C1 segment of cervical spinal cord (tissue), 14 donors: Measurements from ENCODE around the gene ACTR1A.
"Not testable (repeated sequence)": the region's sequence is repeated elsewhere in the genome, so short reads cannot be mapped to it uniquely, and the experiment has no call there.

Experiments used
- DNase-seq, 14 donors: peaks; one replicate each; lab custom pipeline; 2025; lab: John Stamatoyannopoulos, UW

ACTR1A gene

DNA sequence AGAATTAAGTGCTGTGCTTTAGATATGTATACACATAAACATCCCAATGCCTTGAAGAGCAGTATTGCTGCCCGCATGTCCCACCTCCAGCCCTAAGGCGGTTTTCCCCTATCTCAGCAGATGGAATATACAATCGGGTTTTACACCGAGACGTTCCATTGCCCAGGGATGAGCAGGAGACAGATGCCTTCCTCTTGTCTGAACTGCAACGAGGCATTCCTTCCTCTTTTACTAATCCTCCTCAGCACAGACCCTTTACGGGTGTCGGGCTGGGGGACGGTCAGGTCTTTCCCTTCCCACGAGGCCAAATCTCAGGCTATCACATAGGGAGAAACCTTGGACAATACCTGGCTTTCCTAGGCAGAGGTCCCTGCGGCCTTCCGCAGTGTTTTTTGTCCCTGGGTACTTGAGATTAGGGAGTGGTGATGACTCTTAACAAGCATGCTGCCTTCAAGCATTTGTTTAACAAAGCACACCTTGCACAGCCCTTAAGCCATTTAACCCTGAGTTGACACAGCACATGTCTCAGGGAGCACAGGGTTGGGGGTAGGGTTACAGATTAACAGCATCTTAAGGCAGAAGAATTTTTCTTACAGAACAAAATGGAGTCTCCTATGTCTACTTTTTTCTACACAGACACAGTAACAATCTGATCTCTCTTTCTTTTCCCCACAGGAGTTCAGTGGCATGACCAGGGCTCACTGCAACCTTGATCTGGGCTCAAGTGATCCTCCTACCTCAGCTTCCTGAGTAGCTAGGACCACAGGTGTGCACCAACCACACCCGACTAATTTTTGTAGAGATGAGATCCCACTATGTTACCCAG is 47.6 kb downstream of the ACTR1A start:
- DNase-seq, result not testable (repeated sequence)

DNA sequence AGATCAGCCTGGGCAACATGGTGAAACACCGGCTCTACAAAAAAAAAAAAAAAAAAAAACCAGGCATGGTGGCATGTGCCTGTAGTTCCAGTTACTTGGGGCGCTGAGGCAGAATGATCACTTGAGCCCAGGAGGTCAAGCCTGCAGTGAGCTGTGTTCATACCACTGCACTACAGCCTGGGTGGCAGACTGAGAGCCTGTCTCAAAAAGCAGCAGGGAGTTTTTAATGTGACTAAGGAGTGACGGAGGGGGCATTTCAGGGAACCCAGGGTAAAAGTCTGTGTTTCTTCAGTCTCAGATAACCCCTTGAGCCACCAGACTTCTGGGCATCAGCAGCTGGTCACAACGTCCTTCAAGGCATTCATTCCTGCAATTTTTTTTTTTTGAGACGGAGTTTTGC is 49.0 kb downstream of the ACTR1A start:
- DNase-seq, result no peak

GRCh38 chr10:102452672-102453340 is 49.7 kb downstream of the ACTR1A start:
- DNase-seq, result peak in 9 of 14 donors; percentile 13 to 57 (median 31)

- peak in 4 of 14 donors; percentile 21 to 68 (median 48) for DNase-seq
These were observed 51.2 kb downstream of the ACTR1A start, which contains the start of gene C10orf95 for GRCh38 chr10:102451105-102451969. C10orf95 (minus strand) TSS chr10:102451543; CDS start chr10:102451093, 450 bp downstream.

DNA sequence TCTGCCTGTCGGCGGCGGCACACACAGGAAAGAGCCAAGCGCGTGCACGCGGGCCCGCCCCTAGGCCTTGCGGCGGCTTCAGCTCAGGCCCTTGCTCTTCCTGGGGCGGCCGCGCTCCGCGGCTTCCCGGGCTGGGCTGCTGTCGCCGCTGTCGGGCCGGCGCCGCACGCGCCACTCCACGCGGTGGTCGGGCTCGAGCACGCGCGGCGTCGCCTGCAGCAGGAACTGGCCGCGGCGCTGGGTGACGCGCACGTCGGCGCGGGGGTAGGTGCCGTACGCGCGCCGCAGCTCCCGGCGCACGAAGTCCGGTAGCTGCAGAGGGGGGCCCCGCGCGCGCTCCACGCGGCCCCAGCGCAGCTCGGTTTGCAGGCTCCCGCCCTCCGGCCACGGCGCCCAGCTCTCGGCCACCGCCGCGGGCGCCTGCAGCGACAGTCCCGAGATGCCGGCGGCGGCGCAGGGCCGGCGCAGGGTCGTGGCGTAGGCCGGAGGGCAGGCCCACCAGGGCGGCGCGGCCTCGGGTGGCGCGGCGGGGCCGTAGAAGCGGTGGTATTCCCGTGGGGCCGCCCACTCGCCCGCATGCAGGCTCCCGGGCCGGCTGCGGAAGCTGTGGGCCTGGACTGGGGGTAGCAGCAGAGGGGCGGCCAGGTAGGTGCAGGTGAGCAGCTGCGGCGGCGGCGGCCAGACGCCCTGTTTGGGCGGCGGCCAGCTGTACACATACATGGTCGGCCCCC is 52.0 kb downstream of the ACTR1A start:
- DNase-seq, result peak in 12 of 14 donors; percentile 28 to 87 (median 60)

- DNase-seq, result no peak
These were observed 52.5 kb downstream of the ACTR1A start for GRCh38 chr10:102450124-102450373.

DNA sequence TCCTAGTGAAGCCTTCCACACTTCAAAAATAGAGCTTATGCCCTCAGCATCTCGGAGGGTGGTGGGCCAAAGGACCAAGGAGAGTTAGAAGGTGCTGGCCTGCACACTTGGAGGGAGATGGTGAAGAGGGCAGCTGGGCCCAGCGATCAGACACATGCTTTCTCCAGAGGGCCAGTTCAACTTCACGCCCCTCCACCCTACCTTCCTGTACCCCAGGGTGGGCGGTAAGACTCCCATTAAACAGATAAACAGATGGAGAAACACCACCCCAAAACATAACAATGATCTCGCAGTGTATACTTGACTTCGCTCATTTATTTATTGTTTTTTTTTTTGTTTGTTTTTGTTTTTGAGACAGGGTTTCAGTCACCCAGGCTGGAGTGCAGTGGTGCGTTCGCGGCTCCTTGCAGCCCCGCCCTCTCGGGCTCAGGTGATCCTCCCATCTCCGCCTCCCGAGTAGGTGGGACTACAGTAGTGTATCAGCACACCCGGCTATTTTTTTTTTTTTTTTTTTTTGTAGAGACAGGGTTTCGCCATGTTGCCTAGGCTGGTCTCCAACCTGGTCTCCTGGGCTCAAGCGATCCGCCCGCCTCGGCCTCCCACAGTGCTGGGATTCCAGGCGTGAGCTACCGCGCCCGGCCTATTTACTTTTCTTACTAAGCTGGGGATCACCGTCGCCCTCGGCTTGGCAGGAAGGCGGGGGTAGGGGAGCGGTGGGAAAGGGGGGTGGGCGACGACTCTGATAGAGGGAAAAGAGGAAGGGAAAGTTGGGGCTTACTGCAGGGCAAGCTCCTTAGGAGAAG is 53.0 kb downstream of the ACTR1A start:
- DNase-seq, result peak in 3 of 14 donors; percentile 35 to 85 (median 35)

GRCh38 chr10:102444851-102445250 is 57.7 kb downstream of the ACTR1A start:
- no peak for DNase-seq

GRCh38 chr10:102438374-102438773 is 64.1 kb downstream of the ACTR1A start:
- DNase-seq, result no peak

- no peak for DNase-seq
These were observed 65.0 kb downstream of the ACTR1A start for GRCh38 chr10:102437515-102437914.

GRCh38 chr10:102436312-102436711 is 66.2 kb downstream of the ACTR1A start:
- DNase-seq, result no peak

DNA sequence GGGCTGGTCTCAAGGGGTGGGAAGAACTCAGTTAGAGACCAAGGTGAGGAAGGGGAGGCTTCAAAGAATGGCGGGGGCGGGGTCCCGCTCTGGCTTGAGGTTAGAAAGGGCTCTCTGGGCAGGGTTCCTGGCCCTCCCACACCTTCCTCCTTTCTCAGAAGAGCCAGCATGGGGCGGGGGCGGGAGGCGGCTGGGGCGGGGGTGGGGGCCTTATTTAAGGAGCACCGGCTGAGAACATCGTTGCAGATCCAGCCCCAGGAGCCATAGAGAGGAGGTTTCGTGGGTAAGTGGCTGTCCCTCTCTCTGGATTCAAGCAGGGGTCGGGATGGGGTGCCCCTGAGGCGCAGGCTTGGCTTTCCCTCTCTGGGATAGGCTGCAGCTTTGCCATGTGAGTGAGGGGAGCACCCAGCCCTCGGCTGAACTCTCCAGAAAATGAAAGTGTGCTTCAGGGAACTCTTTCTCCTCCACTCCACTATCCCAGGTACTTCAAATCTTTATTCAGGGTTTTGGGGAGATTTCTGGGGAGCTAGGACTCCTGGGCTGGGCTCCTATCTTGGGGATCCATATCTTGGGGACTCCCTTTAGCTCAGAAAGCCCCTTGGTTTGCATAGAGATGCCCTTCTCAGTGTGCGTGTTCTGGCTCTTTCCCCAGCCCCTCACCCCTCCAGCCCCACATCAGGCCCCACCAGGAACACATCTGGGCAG is 66.8 kb downstream of the ACTR1A start:
- peak in 4 of 14 donors; percentile 10 to 30 (median 12) for DNase-seq

GRCh38 chr10:102435133-102435497 is 67.4 kb downstream of the ACTR1A start:
- no peak for DNase-seq

DNA sequence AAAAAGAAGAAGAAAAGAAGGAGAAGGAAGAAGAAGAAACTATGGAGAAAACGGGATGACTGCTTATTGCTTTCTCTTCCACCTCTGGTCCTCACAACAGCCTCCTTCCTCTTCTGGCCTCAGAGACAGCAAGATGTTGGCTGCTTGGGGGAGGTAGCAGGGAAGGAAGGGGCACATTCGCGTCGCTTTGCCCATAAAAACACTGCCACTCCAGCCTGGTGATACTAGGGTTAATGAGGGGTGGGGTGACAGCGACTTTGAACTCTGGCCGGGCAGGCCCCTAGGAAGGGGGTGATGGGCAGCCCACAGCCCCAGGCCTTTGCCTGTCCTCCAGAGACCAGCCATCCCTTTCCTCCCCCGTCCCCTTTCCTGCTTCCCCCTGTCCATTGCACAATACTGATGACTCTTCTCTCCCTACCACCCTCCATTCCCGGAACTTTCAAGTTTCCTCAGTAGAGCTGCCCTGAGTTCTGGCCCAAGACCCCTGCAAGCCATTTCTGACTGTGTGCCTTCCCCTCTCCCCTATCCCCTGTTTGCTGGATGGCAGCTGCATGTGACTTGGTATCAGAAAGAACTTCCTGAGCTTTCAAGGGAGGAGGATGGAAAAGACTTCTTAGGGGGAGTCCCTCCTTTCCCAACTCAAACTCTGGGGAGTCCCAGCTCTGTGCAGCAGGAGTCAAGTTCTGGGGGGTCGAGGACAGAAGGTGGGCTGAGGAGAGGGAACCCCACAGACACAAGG is 67.9 kb downstream of the ACTR1A start:
- peak in 1 of 14 donors; percentile 34 for DNase-seq

DNA sequence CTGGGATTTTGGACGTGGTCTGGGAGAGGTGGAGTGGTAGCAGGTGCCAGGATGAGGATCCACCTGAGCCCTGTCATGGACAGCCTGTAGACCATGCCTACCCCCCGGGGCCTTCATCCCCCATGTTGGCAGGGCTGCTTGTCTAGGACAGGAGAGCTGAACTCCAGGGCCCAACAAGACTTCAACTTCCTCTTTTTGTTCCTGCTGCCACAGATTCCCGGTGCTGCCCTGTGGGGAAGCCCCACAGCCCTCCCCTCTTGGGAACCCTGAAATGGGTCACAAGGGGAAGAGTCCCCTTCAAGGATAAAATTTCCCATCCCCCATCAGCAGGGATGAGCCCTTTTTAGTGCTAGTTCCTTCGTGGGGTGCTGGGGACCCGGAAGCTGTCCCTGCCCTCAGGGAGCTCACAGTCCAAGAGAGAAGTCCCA is 68.9 kb downstream of the ACTR1A start:
- peak in 1 of 14 donors; percentile 29 for DNase-seq

DNA sequence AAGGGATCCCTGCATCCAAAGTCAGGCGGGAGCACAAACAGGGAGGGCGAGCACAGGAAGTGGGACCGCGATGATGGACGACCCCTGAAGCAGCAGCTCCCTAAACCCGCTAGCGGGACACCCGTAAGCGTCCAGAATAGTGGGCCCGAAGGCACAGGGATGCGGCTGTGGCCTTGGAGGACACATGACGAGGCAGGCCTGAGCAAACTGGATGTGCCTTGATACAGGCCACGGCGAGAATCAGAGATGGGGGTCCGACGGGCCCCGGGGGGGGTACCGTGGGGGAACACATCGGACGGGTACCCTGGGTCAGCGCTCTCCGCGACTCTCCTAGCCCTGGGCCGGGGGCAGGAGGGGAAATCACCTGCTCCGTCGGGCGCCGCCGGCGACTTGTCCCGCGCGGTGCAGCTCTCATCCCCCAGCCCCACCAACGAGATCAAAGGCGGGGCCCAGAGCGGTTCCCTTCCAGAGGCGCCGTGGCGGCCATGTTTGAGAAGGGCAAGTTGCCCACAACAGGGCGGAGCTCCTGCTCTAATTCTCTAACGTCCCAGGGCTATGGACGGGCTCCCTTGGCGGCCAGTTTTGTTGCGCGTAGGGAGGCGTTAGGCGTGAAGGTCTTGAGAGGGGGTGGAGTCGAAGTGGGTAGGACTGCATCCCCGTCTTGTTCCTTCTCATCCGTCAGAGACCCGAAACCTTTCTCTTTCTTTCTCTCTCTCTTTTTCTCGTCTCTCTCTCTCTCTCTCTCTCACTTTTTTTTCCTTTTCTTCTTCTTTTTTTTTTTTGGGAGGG is 70.2 kb downstream of the ACTR1A start, which contains the start of gene CUEDC2:
TSS of gene CUEDC2 (minus strand) at position 413 of the 789 bp plus-strand sequence. CDS start 7,386 bp downstream, outside the sequence.
- peak; percentile 51 to 96 (median 92) for DNase-seq

DNA sequence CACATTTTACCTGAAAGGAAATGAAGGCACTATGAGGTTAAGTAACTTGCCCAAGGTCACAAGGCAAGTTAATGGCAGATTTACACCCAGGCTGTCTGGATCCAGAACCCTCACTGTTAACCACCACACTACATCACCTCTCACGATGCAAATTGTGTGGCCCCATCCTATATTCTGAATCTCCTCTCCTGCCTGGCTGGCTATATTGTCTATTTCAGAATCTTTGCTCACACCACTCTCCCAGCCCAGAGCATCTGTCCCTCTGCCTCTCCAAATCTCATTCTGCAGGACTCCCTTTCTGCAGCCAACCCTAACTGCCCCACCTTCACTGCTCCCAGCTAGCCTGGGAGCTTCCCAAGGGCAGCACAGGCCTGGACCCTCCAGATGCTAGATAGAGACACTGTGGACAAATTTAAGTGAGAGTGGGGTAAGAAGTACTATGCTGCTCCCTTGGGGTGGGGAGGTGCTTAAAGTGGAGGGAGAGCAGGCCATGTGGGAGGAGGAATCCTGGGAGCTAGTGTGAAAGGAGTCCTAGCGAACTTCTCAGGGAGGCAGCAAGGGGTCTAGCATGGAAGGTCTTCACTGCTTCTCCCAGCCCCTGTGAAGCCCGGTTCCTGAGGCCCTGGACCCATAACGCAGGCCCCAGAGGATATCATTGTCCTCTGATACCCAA is 70.9 kb downstream of the ACTR1A start:
- no peak for DNase-seq

DNA sequence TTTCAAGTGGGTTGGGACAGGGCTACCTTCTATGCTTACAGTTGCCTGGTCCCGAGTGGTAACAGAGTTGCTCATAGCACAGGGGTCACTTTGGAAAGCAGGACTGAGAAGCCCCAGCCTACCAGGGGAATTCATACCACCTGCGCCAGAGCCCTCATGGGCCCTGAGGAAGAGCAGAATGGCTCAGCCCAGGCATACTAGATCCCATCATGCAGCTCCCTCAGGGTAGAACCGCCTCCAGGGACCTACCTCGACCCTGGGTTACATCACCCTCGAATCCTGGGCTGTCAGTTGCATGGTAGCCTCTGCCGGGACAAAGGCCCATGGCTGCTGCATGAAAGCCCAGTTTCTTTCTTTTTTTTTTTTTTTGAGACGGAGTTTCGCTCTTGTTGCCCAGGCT is 73.0 kb downstream of the ACTR1A start:
- no peak for DNase-seq
